Psoas muscle (tissue), 8 donors: ENCODE measurements around the gene LINGO3. TPM values are rescaled to one million over a fixed set of nuclear protein-coding genes. Genes with fewer than 3 reads are reported as not detected.

Experiments
- ATAC-seq, 4 donors: fragments of 200-7000 bp; cut with Tn5 transposase; one replicate each; pipeline ENCODE4 v1.9.1; 2020; ENCODE audit warnings: moderate library complexity in 3 of 4, mild to moderate bottlenecking in 2 of 4
- DNase-seq, 2 donors: peaks; one replicate each; pipeline ENCODE4 v3.0.0-alpha.2; 2020
- H3K27ac ChIP-seq: fragments of 200-600 bp; one replicate; pipeline ENCODE4 v1.8.0; 2022
- H3K27me3 ChIP-seq, 3 donors: fragments of 200-600 bp in 1 of 3; one replicate each; pipeline versions ENCODE4 v1.6.1 to v1.8.0; 2013 to 2022; ENCODE audit warnings: low read length in 2 of 3, mild to moderate bottlenecking in 2 of 3, moderate library complexity in 1 of 3; ENCODE audit not compliant: insufficient read depth in 3 of 3
- H3K36me3 ChIP-seq, 2 donors: fragments of 200-600 bp in 1 of 2; one replicate each; pipeline versions ENCODE4 v1.6.1 to v1.8.0; 2013 to 2022; ENCODE audit warnings: low read depth in 1 of 2, mild to moderate bottlenecking in 1 of 2, moderate library complexity in 1 of 2; ENCODE audit not compliant: insufficient read depth in 1 of 2
- H3K4me1 ChIP-seq: fragments of 200-600 bp; one replicate; pipeline ENCODE4 v1.8.0; 2022
- H3K4me3 ChIP-seq: fragments of 200-600 bp; one replicate; pipeline ENCODE4 v1.8.0; 2022; ENCODE audit warnings: mild to moderate bottlenecking
- H3K9me3 ChIP-seq: fragments of 200-600 bp; one replicate; pipeline ENCODE4 v1.8.0; 2022
- CTCF ChIP-seq: fragments of 200-600 bp; IDR thresholded peaks from one replicate; pipeline ENCODE4 v1.8.0; 2022; ENCODE audit warnings: antibody characterized with exemption
- WGBS, 3 donors: extraction: QIAGEN DNeasy Blood & Tissue Kit; methylation state at CpG; one replicate each; pipeline versions ENCODE4 v1.1.6 to v1.1.7; 2013; 5-methylcytosine and 5-hydroxymethylcytosine counted together
- intact Hi-C, 2 donors: fragments of 100-400 bp; cut with DNase I; formaldehyde crosslinking; loops; one replicate each; pipeline versions ENCODE4 v1.11.0 to v1.14.2; 2022
- polyA plus RNA-seq, 3 donors: library from polyadenylated mRNA; stranded (reverse); fragments of 200-250 nt; gene quantifications; one replicate each; pipeline ENCODE4 v1.2.3, GENCODE V29; 2013
- total RNA-seq, 4 donors: library from RNA; stranded (reverse); fragmentation: NEBNext Ultra II Directional in 2 of 4; extraction: Animal tissue kit (Norgen Biotek cat#: 25700) in 2 of 4; gene quantifications; one replicate each; pipeline versions ENCODE4 v1.2.1 to v1.2.4, GENCODE V29; 2021 to 2023
- donor health status: healthy with polysubstance abuse.
- donor health status: DM: no; HTN: no; CAD: no; lungs with moderate emphysema.
- donor health status: Bipolar disorder and iron deficiency.
- donor health status: healthy.
- donor health status: DM: yes; HTN: yes; CAD: no.
- donor health status: DM: no; HTN: no; CAD: no.
- donor health status: DM: no; HTN: no; CAD: no.
- donor health status: DM: yes; HTN: yes; CAD: no.

Gene LINGO3
- total and polyA plus RNA-seq, 7 donors = 0.04 TPM; not detected in 6

- no peak overlapping the region for H3K27ac ChIP-seq
- no peak for ATAC-seq
- H3K36me3 ChIP-seq = no peaks in the 10 kb centered on the region
- DNase-seq = no peak
- H3K9me3 ChIP-seq = no peaks in the 10 kb centered on the region
- 78 to 80% (median 79%) methylated on average over 13 of the region's 13 CpGs for WGBS, 3 donors
- H3K4me1 ChIP-seq = peaks cover 17% of the 10 kb centered on the region
- H3K27me3 ChIP-seq = peaks cover 0 to 47% (median 31%) of the 10 kb centered on the region in 3 donors
- intact Hi-C loops = no loop called here
- no peak overlapping the region for H3K4me3 ChIP-seq
- TF ChIP-seq CTCF = no peak
These were observed 20.2 kb downstream of the LINGO3 start for GRCh38 chr19:2287585-2288337.

- DNase-seq = no peak
- no peak for ATAC-seq
- Histone ChIP-seq H3K36me3 (no peaks in the 10 kb centered on the region), H3K27ac (no peak overlapping the region), H3K9me3 (no peaks in the 10 kb centered on the region), H3K4me3 (no peak overlapping the region), H3K4me1 (peaks cover 17% of the 10 kb centered on the region), H3K27me3 (peaks cover 0 to 35% (median 28%) of the 10 kb centered on the region in 3 donors)
- intact Hi-C loops = no loop called here
- no peak for TF ChIP-seq CTCF
- 81 to 89% (median 82%) methylated on average over 20 of the region's 20 CpGs for WGBS, 3 donors
These were observed 21.4 kb downstream of the LINGO3 start for GRCh38 chr19:2286402-2287140.

GRCh38 chr19:2283835-2284507 lies 24.0 kb downstream of the LINGO3 start:
- Histone ChIP-seq H3K27ac (no peak overlapping the region), H3K4me3 (no peak overlapping the region), H3K4me1 (no peaks in the 10 kb centered on the region), H3K9me3 (no peaks in the 10 kb centered on the region), H3K27me3 (peaks cover 0 to 9% (median 7%) of the 10 kb centered on the region in 3 donors), H3K36me3 (no peaks in the 10 kb centered on the region)
- 90 to 96% (median 95%) methylated on average over 8 of the region's 8 CpGs for WGBS, 3 donors
- DNase-seq (no peak), ATAC-seq (no peak)
- no peak for TF ChIP-seq CTCF
- intact Hi-C loops = no loop called here

- H3K9me3 ChIP-seq = no peaks in the 10 kb centered on the region
- H3K27me3 ChIP-seq = no peaks in the 10 kb centered on the region
- WGBS, 3 donors = 75 to 77% (median 76%) methylated on average over 11 of the region's 11 CpGs
- no peak for TF ChIP-seq CTCF
- DNase-seq = no peak
- H3K36me3 ChIP-seq = no peaks in the 10 kb centered on the region
- no peak overlapping the region for H3K27ac ChIP-seq
- H3K4me3 ChIP-seq = peak overlapping the region; percentile 46
- no peak for ATAC-seq
- intact Hi-C loops = no loop called here
- no peaks in the 10 kb centered on the region for H3K4me1 ChIP-seq
These were observed 25.1 kb downstream of the LINGO3 start for GRCh38 chr19:2282862-2283237.
